Kidney epithelial cell (primary cell): Measurements from ENCODE around the gene MEA1. TPM values are rescaled to one million over a fixed set of nuclear protein-coding genes. Genes with fewer than 3 reads are reported as not detected.

ENCODE experiments used
- DNase-seq: peaks from one replicate; pipeline ENCODE4 v3.0.0-alpha.2; 2010; ENCODE audit warnings: low read depth
- H3K27me3 ChIP-seq: 2 replicates; pipeline ENCODE4 v1.6.0; 2011; ENCODE audit warnings: low read length; ENCODE audit not compliant: control insufficient read depth, insufficient read depth
- H3K36me3 ChIP-seq: 2 replicates; pipeline ENCODE4 v1.5.1; 2011; ENCODE audit warnings: low read length; ENCODE audit not compliant: control insufficient read depth, insufficient read depth
- H3K4me3 ChIP-seq: 2 replicates; pipeline ENCODE4 v1.5.1; 2011; ENCODE audit warnings: low read depth, mild to moderate bottlenecking, control low read depth, low read length
- total RNA-seq: library from RNA; depleted of rRNA; stranded (reverse); fragments of >200 nt; gene quantifications from 2 replicates; pipeline ENCODE4 v1.2.3, GENCODE V29; 2015
- TF ChIP-seq, protein P1 (sequence below): IDR thresholded peaks from 2 replicates; pipeline ENCODE4 v1.5.1; 2011; ENCODE audit warnings: mild to moderate bottlenecking, moderate library complexity, low read length, control low read depth, inconsistent platforms; ENCODE audit not compliant: insufficient read depth, poor library complexity, severe bottlenecking

The MEA1 gene
- total RNA-seq, 1 donor from 2014 or later = 65.2 TPM

- Histone ChIP-seq H3K27me3 (no peaks in the 10 kb centered on the region), H3K4me3 (no peak overlapping the region), H3K36me3 (peaks cover 3% of the 10 kb centered on the region)
- TF ChIP-seq, protein P1, sequence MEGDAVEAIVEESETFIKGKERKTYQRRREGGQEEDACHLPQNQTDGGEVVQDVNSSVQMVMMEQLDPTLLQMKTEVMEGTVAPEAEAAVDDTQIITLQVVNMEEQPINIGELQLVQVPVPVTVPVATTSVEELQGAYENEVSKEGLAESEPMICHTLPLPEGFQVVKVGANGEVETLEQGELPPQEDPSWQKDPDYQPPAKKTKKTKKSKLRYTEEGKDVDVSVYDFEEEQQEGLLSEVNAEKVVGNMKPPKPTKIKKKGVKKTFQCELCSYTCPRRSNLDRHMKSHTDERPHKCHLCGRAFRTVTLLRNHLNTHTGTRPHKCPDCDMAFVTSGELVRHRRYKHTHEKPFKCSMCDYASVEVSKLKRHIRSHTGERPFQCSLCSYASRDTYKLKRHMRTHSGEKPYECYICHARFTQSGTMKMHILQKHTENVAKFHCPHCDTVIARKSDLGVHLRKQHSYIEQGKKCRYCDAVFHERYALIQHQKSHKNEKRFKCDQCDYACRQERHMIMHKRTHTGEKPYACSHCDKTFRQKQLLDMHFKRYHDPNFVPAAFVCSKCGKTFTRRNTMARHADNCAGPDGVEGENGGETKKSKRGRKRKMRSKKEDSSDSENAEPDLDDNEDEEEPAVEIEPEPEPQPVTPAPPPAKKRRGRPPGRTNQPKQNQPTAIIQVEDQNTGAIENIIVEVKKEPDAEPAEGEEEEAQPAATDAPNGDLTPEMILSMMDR = no peak
- no peak for DNase-seq
Observed at GRCh38 chr6:43020052-43020705, 6.4 kb upstream of the MEA1 start.

DNA sequence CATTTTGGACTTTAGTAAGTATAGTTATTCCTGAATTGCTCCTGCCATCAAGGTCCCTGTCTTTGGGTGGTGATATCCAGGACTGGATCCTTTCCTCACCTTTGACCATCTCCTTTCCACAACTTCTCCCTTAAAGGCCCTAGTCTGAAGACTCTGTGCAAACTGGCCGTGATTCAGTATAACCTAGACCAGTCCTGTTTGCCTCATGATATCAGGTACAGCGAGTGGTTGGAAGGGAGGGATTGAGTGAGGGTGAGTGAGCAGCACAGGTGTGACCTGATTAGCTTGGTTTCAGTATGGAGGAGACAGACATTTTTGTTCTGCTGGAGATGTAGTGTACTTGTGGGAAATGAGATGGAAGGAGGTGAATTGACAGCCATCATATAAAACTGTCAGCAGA, 5.4 kb upstream of the MEA1 start:
- TF ChIP-seq, protein P1 = no peak
- no peak for DNase-seq
- Histone ChIP-seq H3K36me3 (peaks cover 3% of the 10 kb centered on the region), H3K4me3 (no peak overlapping the region), H3K27me3 (no peaks in the 10 kb centered on the region)

DNA sequence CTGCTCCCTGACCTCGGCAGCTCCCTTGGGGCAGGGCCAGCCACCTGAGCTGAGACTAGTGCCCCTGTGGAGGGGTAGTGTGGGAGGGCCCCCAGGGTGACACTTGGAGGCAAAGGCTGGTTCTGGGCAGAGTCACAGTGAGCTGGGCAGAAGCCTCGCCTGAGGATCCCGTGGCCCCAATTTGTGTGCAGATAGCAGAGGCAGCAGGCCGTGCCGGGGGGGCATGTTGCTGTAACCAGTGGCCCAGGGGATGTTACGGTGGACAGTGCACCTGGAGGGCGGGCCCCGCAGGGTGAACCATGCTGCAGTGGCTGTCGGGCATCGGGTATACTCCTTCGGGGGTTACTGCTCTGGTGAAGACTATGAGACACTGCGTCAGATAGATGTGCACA, 3.2 kb upstream of the MEA1 start:
- peaks cover 3% of the 10 kb centered on the region for H3K36me3 ChIP-seq
- TF ChIP-seq, protein P1 = no peak

DNA sequence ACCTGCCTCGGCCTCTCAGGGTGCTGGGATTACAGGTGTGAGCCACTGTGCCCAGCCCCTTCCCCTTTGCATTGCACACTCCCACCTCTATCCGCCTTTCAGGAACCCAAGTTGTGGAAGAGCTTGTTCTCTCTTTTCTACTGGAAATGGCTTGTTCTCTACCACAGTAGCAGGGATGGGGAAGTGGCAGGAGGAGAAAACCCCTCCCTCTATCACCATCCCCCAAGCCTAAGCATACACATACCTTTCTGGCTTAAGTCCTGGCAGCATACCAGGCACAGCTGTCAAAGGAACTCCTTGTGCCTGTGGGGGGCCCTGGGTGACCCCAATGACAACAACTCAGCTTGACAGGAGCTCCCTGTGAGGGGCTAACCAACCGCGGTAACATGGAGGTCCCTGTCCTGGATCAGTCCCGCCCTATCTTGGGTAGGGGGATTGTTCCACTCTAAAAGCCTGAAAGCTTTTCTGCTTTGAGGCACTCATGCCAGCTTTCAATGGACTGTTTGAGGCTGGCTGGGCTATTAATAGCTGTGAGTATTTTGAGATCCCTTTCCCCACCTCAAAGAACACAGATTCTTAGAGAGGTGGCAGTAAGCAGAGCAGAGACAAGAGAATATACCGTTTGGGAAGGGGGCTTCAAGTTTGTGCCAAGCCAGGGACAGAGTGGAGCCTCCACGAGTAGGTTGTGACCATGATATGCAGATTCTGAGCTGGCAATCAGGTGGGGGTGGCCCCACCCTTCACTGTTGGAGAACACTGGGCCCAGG, 2.6 kb upstream of the MEA1 start:
- no peak for DNase-seq

More for the DNA sequence above, 3.2 kb upstream of the MEA1 start:
- Histone ChIP-seq H3K4me3 (no peak overlapping the region), H3K27me3 (no peaks in the 10 kb centered on the region)
- DNase-seq = no peak

DNA sequence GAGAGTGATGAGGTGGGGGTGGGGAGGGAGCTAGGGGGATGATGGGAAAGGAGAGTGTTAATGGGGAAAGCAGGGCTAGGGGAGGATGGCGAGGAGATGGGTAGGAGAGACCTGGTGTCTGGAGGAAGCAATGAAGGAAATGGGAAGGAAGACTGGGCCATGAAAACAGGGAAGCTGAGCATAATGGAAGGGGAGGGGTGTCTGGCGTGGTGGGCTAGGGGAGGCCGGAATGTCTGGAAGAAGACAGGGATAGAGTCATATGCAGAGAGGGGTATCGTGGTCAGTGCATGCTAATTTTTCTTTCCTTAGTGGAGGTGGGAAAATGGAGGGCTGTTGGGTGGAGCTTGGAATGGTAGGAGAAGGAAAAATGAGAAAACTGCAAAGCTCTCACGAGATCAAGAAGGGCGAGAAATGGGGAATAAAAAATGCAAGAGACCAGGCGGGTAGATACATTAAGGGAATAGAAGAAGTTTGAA, 726 bp upstream of the MEA1 start:
- Histone ChIP-seq H3K27me3 (no peaks in the 10 kb centered on the region), H3K36me3 (peaks cover 5% of the 10 kb centered on the region), H3K4me3 (peak overlapping the region; percentile 95)
- no peak for DNase-seq
- TF ChIP-seq, protein P1 = no peak

More for the DNA sequence above, 2.6 kb upstream of the MEA1 start:
- no peaks in the 10 kb centered on the region for H3K27me3 ChIP-seq
- H3K4me3 ChIP-seq = no peak overlapping the region
- TF ChIP-seq, protein P1 = no peak
- peaks cover 3% of the 10 kb centered on the region for H3K36me3 ChIP-seq
